ENCODE results near the gene CA14. TPM values are rescaled to one million over a fixed set of nuclear protein-coding genes. Genes with fewer than 3 reads are reported as not detected.

The CA14 gene
- polyA plus RNA-seq, 2 of the 4 experiments (the other 2 are of a cell fraction), result not detected

GRCh38 chr1:150261367-150261766 is 3.8 kb downstream of the CA14 start:
- ChIA-PET CTCF (interaction anchor here (2.1 to 3.0 kb wide), 3 partner anchors 18 to 20 kb away, joined by 7 to 10 read pairs (median 9); no protein-coding TSS in a partner anchor), POLR2A (interaction anchor here (1.0 kb wide), 1 partner anchor 9 kb away, joined by 3 read pairs; no protein-coding TSS in a partner anchor)
- ATAC-seq, result no peak
- TF ChIP-seq, protein P1, sequence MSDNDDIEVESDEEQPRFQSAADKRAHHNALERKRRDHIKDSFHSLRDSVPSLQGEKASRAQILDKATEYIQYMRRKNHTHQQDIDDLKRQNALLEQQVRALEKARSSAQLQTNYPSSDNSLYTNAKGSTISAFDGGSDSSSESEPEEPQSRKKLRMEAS (IDR thresholded peaks at IDR 0.05), result no peak
- no peak for TF ChIP-seq CHD2 (IDR thresholded peaks at IDR 0.05; ENCODE audit: low read length, partially characterized antibody)
- TF ChIP-seq PHF8 (IDR thresholded peaks at IDR 0.05; ENCODE audit: borderline replicate concordance, low read depth), result no peak
- TF ChIP-seq, protein P2, sequence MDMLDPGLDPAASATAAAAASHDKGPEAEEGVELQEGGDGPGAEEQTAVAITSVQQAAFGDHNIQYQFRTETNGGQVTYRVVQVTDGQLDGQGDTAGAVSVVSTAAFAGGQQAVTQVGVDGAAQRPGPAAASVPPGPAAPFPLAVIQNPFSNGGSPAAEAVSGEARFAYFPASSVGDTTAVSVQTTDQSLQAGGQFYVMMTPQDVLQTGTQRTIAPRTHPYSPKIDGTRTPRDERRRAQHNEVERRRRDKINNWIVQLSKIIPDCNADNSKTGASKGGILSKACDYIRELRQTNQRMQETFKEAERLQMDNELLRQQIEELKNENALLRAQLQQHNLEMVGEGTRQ (IDR thresholded peaks at IDR 0.05), result no peak
- no peak for TF ChIP-seq JUNB (IDR thresholded peaks at IDR 0.05)
- no peak for TF ChIP-seq CTCF (IDR thresholded peaks at IDR 0.05)
- TF ChIP-seq POLR2A (IDR thresholded peaks at IDR 0.05; ENCODE audit: low read length), result no peak
- no peak for TF ChIP-seq EHMT2 (IDR thresholded peaks at IDR 0.05; ENCODE audit: low read depth)
- no peak for TF ChIP-seq SREBF2 (IDR thresholded peaks at IDR 0.05)
- no peak for TF ChIP-seq CEBPB (IDR thresholded peaks at IDR 0.05)
- TF ChIP-seq RAD21 (conservative IDR thresholded peaks at IDR 0.05 in 1 of 2, IDR thresholded peaks at IDR 0.05 in 1 of 2), result no peak
- Histone ChIP-seq H3K4me1 (0 out of 3 replicates have a peak, but pooled peaks cover 1% of the 10 kb centered on the region), H3K4me3 (no peak overlapping the region), H3K27ac (no peak overlapping the region), H3K9me3 (no peaks in the 10 kb centered on the region), H3K4me2 (no peak overlapping the region)
- no peak for FAIRE-seq
- DNase-seq (ENCODE audit: low read depth in 1 of 2, low spot score in 1 of 2), result no peak
- WGBS (ENCODE audit: missing lambda C conversion rate), result 71% methylated on average over 6 of the region's 6 CpGs

DNA sequence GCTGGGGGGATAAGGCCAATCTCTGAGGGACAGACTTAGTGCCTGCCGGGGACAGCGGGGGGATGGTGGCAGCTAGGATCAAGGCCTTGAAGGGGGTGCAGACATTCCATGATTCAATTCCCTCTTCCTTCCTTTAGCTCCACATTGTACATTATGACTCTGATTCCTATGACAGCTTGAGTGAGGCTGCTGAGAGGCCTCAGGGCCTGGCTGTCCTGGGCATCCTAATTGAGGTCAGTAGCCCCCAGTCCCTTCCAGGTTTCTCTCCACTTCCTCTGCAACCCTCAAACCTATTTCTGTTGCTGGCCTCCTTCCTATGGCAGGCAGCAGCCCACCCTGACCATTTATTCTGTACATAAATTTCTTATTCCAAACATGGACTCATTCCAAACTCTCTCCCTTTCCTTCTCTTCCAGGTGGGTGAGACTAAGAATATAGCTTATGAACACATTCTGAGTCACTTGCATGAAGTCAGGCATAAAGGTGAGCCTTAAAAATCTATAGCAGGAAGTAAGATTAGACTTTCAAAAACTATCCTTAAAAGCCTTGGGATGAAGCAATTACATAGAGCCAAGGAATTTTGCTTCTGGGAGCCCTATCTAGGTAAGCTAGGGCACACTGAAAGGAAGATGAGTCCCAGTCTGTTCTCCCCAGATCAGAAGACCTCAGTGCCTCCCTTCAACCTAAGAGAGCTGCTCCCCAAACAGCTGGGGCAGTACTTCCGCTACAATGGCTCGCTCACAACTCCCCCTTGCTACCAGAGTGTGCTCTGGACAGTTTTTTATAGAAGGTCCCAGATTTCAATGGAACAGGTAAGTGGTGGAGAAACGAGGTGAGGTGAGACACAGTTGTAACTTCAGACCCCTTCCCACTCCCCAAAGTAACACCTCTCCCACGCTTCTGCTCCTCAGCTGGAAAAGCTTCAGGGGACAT is 5.1 kb downstream of the CA14 start:
- 66% methylated on average over 6 of the region's 6 CpGs for WGBS (ENCODE audit: missing lambda C conversion rate)
- H3K27ac ChIP-seq, result no peak overlapping the region
- H3K4me1 ChIP-seq, result peaks cover 5% of the 10 kb centered on the region; the same call in 2 of the 3 replicates
- no peak overlapping the region for H3K4me2 ChIP-seq
- TF ChIP-seq FOXS1 (CRISPR knock-in tag; IDR thresholded peaks at IDR 0.05), result no peak
- TF ChIP-seq CEBPB (IDR thresholded peaks at IDR 0.05), result no peak
- TF ChIP-seq TFCP2L1 (CRISPR knock-in tag; IDR thresholded peaks at IDR 0.05), result no peak
- no peak for TF ChIP-seq JUNB (IDR thresholded peaks at IDR 0.05)
- no peak for TF ChIP-seq MAZ (IDR thresholded peaks at IDR 0.05; ENCODE audit: borderline replicate concordance, low read depth, low read length)
- no peak for TF ChIP-seq HEYL (CRISPR knock-in tag; IDR thresholded peaks at IDR 0.05)
- TF ChIP-seq CTCF (IDR thresholded peaks at IDR 0.05), result no peak
- TF ChIP-seq NR3C1 (IDR thresholded peaks at IDR 0.05), result no peak
- no peak for TF ChIP-seq CBX8 (IDR thresholded peaks at IDR 0.05)
- TF ChIP-seq NPAS2 (CRISPR knock-in tag; IDR thresholded peaks at IDR 0.05; ENCODE audit: borderline replicate concordance), result no peak
- no peak for TF ChIP-seq HOXA7 (CRISPR knock-in tag; IDR thresholded peaks at IDR 0.05)
- TF ChIP-seq EHMT2 (IDR thresholded peaks at IDR 0.05; ENCODE audit: low read depth), result no peak
- no peak for TF ChIP-seq ZFP36 (IDR thresholded peaks at IDR 0.05; ENCODE audit: borderline replicate concordance, partially characterized antibody)
- TF ChIP-seq, protein P2 (IDR thresholded peaks at IDR 0.05), result no peak
- TF ChIP-seq BCL3 (IDR thresholded peaks at IDR 0.05), result no peak
- no peak for TF ChIP-seq KDM5A (IDR thresholded peaks at IDR 0.05)
- FAIRE-seq (no peak), DNase-seq (ENCODE audit: low read depth in 1 of 2, low spot score in 1 of 2) (no peak), ATAC-seq (peak in 1 of 2 experiments; percentile 12; a peak in 2 of 6 replicates)
- POLR2A ChIA-PET, result interaction anchor here (0.8 kb wide), 1 partner anchor 10 kb away, joined by 3 read pairs; the partner anchor contains the start of gene C1orf54
- no peak overlapping the region for H3K4me3 ChIP-seq
- CTCF ChIA-PET, result interaction anchor here (0.5 to 4.7 kb wide), 7 partner anchors 7 to 76 kb away, joined by 3 to 25 read pairs (median 4); partner anchors contain the start of gene C1orf54
- H3K9me3 ChIP-seq, result no peaks in the 10 kb centered on the region
